HepG2 (cell line): ENCODE measurements around the gene ETV6.

Experiments
- BRD4 ChIP-seq: sonication (generic); formaldehyde crosslinking; IDR thresholded peaks from 2 replicates; pipeline ENCODE4 v1.4.0; 2020; ENCODE audit warnings: missing genetic modification reagents
- FOSL2 ChIP-seq: sonication (generic); formaldehyde crosslinking; IDR thresholded peaks from 2 replicates; pipeline ENCODE4 v1.4.0; 2020; ENCODE audit warnings: missing genetic modification reagents
- MBNL3 ChIP-seq: fragments of 250-450 bp; sonication (Bioruptor Pico); conservative IDR thresholded peaks from 2 replicates; pipeline ENCODE4 v1.8.0; 2022; ENCODE audit warnings: mild to moderate bottlenecking, inconsistent platforms
- NR1H2 ChIP-seq: sonication (generic); formaldehyde crosslinking; IDR thresholded peaks from 2 replicates; pipeline ENCODE4 v1.8.1; 2022; ENCODE audit warnings: low read depth, missing genetic modification reagents, borderline replicate concordance
- POGZ ChIP-seq: sonication (generic); formaldehyde crosslinking; IDR thresholded peaks from 2 replicates; pipeline ENCODE4 v1.4.0; 2020; ENCODE audit warnings: mild to moderate bottlenecking, missing genetic modification reagents
- POLR2A ChIP-seq, 2 experiments: IDR thresholded peaks; 2 replicates each; pipeline ENCODE4 v1.6.1; 2011; ENCODE audit warnings: low read depth in 2 of 2, low read length in 2 of 2, mild to moderate bottlenecking in 1 of 2, moderate library complexity in 1 of 2; ENCODE audit not compliant: insufficient read depth in 1 of 2
- RCOR2 ChIP-seq: IDR thresholded peaks from 2 replicates; pipeline ENCODE4 v1.6.1; 2016; ENCODE audit warnings: missing biosample characterization, missing genetic modification reagents
- ZKSCAN8 ChIP-seq: IDR thresholded peaks from 2 replicates; pipeline ENCODE4 v1.6.1; 2016; ENCODE audit warnings: borderline replicate concordance, missing genetic modification reagents, missing compliant biosample characterization
- ZNF124 ChIP-seq: sonication (generic); formaldehyde crosslinking; IDR thresholded peaks from 2 replicates; pipeline ENCODE4 v1.4.0; 2020; ENCODE audit warnings: missing genetic modification reagents
- TF ChIP-seq, protein P1 (sequence below): sonication (generic); formaldehyde crosslinking; IDR thresholded peaks from 2 replicates; pipeline ENCODE4 v1.8.0; 2022; ENCODE audit warnings: mild to moderate bottlenecking, missing genetic modification reagents, moderate library complexity

DNA sequence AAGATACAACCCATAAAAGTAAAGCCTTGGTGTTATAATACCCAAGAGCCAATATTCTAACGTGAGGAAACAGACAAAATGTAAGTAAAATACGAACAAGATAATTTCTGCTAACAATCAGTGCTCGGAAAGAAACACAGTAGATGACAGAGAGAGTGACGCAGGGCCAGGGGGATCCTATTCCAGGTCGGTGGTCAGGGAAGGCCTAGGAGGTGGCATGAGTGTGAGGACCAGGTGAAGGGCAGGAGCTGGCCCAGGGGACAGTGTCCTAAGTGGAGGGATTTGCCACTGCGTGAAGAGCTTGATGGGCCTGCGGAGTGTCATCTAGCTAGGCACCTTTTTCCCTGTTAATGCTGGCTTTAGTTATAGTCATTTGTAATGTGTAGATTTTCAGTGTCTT is 35.3 kb downstream of the ETV6 start:
- no peak for TF ChIP-seq RCOR2 (CRISPR knock-in tag)
- TF ChIP-seq NR1H2: no peak
- no peak for TF ChIP-seq FOSL2
- no peak for TF ChIP-seq POGZ (CRISPR knock-in tag)
- TF ChIP-seq ZNF124: no peak
- TF ChIP-seq MBNL3: no peak
- TF ChIP-seq BRD4 (CRISPR knock-in tag): no peak
- TF ChIP-seq POLR2A (IDR thresholded peaks at IDR 0.05; ENCODE audit: insufficient read depth in 1 of 2, low read depth in 2 of 2, low read length in 2 of 2): no peak
- TF ChIP-seq, protein P1, sequence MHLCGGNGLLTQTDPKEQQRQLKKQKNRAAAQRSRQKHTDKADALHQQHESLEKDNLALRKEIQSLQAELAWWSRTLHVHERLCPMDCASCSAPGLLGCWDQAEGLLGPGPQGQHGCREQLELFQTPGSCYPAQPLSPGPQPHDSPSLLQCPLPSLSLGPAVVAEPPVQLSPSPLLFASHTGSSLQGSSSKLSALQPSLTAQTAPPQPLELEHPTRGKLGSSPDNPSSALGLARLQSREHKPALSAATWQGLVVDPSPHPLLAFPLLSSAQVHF: no peak
- no peak for TF ChIP-seq ZKSCAN8
